K562 (cell line): ENCODE measurements around the gene ZNF408. TPM values are rescaled to one million over a fixed set of nuclear protein-coding genes. Genes with fewer than 3 reads are reported as not detected.

Experiments used
- ETS1 ChIP-seq: conservative IDR thresholded peaks from 2 replicates; pipeline ENCODE4 v1.6.1; 2011; ENCODE audit warnings: low read depth, mild to moderate bottlenecking, low read length; ENCODE audit not compliant: control insufficient read depth
- HMGXB4 ChIP-seq: sonication (generic); formaldehyde crosslinking; IDR thresholded peaks from 2 replicates; pipeline ENCODE4 v1.8.1; 2023; ENCODE audit warnings: mild to moderate bottlenecking, missing genetic modification reagents
- IRF9 ChIP-seq: fragments of 450-650 bp; IDR thresholded peaks from 2 replicates; pipeline ENCODE4 v1.6.1; 2016; ENCODE audit warnings: missing biosample characterization, missing genetic modification characterization
- NFXL1 ChIP-seq: fragments of 450-650 bp; formaldehyde crosslinking; IDR thresholded peaks from 2 replicates; pipeline ENCODE4 v1.4.0; 2021; ENCODE audit warnings: mild to moderate bottlenecking
- POLR2B ChIP-seq: fragments of 450-650 bp; IDR thresholded peaks from 2 replicates; pipeline ENCODE4 v1.6.1; 2018; ENCODE audit warnings: low read depth; ENCODE audit not compliant: partially characterized antibody
- POLR2G ChIP-seq: fragments of 200-400 bp; formaldehyde crosslinking; IDR thresholded peaks from 2 replicates; pipeline ENCODE4 v1.6.1; 2017; ENCODE audit warnings: low read depth, mild to moderate bottlenecking, antibody characterized with exemption, low read length, moderate library complexity
- RREB1 ChIP-seq: fragments of 250-450 bp; sonication (Bioruptor Pico); IDR thresholded peaks from 2 replicates; pipeline ENCODE4 v1.4.0; 2020
- SLC30A9 ChIP-seq: fragments of 250-450 bp; sonication (Bioruptor Pico); IDR thresholded peaks from 2 replicates; pipeline ENCODE4 v1.8.0; 2022; ENCODE audit warnings: mild to moderate bottlenecking, moderate library complexity
- SNRNP70 ChIP-seq: fragments of 200-400 bp; formaldehyde crosslinking; optimal IDR thresholded peaks from 2 replicates; pipeline ENCODE3; 2017; ENCODE audit warnings: low read depth, low read length
- SRSF1 ChIP-seq: fragments of 200-400 bp; formaldehyde crosslinking; IDR thresholded peaks from 2 replicates; pipeline ENCODE4 v1.6.1; 2017; ENCODE audit warnings: mild to moderate bottlenecking, low read depth, low read length, moderate library complexity
- ZNF444 ChIP-seq: fragments of 250-450 bp; sonication (Bioruptor Pico); IDR thresholded peaks from 2 replicates; pipeline ENCODE4 v1.4.0; 2020; ENCODE audit warnings: mild to moderate bottlenecking, moderate library complexity
- ZNF449 ChIP-seq: fragments of 250-450 bp; sonication (Bioruptor Pico); IDR thresholded peaks from 2 replicates; pipeline ENCODE4 v1.8.0; 2022; ENCODE audit warnings: moderate library complexity, mild to moderate bottlenecking, inconsistent platforms
- ZNF561 ChIP-seq: fragments of 450-650 bp; formaldehyde crosslinking; conservative IDR thresholded peaks from 2 replicates; pipeline ENCODE4 v1.4.0; 2020; ENCODE audit warnings: mild to moderate bottlenecking, moderate library complexity
- polyA plus RNA-seq, 8 experiments: library from polyadenylated mRNA; depleted of rRNA in 4 of 8; stranded (reverse) in 5 of 8; unstranded in 3 of 8; fragments of >200 nt; fragmentation: Nextera tagmentation in 2 of 8; fragmentation: Illumina TruSeq in 1 of 8; extraction: Ambion mirVana in 2 of 8; extraction: Trizol in 1 of 8; gene quantifications; 2 replicates each; pipeline versions ENCODE4 v1.2.1 to v1.2.3, GENCODE V29; 2011 to 2014; ENCODE audit warnings: inconsistent platforms in 1 of 8, missing spikeins in 1 of 8
- total RNA-seq, 7 experiments: library from RNA; depleted of rRNA in 6 of 7; stranded (reverse); fragments of >200 nt in 6 of 7; fragmentation: Illumina TruSeq in 2 of 7; extraction: Trizol in 2 of 7; gene quantifications; 2 replicates each; pipeline versions ENCODE4 v1.2.1 to v1.2.3, GENCODE V29; 2011 to 2021; ENCODE audit warnings: low replicate concordance in 1 of 7

Gene ZNF408
- total and polyA plus RNA-seq, 9 of the 15 experiments (the other 6 are each of a cell fraction or from before 2014, with no cell fraction given), result 0.15 to 18.4 (median 7.4) TPM

- TF ChIP-seq RREB1 (CRISPR knock-in tag) (no peak), IRF9 (tag) (no peak), HMGXB4 (no peak), NFXL1 (CRISPR knock-in tag) (no peak), ZNF449 (CRISPR knock-in tag) (no peak), POLR2G (no peak), ZNF444 (no peak), POLR2B (no peak), ETS1 (no peak), SNRNP70 (no peak), SLC30A9 (no peak), SRSF1 (no peak), ZNF561 (no peak)
- TF ChIP-seq, all 486 proteins: peak for 0
These were observed 45.2 kb upstream of the ZNF408 start (continued) for GRCh38 chr11:46655631-46656030.
